IgD-negative memory B cell (primary cell): ENCODE measurements around the gene TMIE. TPM values are rescaled to one million over a fixed set of nuclear protein-coding genes. Genes with fewer than 3 reads are reported as not detected.
"Not testable (repeated sequence)": the region's sequence is repeated elsewhere in the genome, so short reads cannot be mapped to it uniquely, and the experiment has no call there.

Source experiments
- H3K27ac Mint-ChIP-seq, 3 donors: one replicate each; pipeline ENCODE4 v1.8.0; 2020 to 2022; ENCODE audit warnings: mild to moderate bottlenecking in 3 of 3, mixed read lengths in 3 of 3, moderate library complexity in 1 of 3
- H3K27me3 Mint-ChIP-seq: one replicate; pipeline ENCODE4 v1.8.0; 2021; ENCODE audit warnings: mixed read lengths
- H3K36me3 Mint-ChIP-seq: one replicate; pipeline ENCODE4 v1.8.0; 2020; ENCODE audit warnings: mild to moderate bottlenecking, mixed read lengths
- H3K4me1 Mint-ChIP-seq, 3 donors: one replicate each; pipeline ENCODE4 v1.8.0; 2020 to 2022; ENCODE audit warnings: mixed read lengths in 3 of 3, mild to moderate bottlenecking in 1 of 3
- H3K4me3 Mint-ChIP-seq, 4 donors: one replicate each; pipeline ENCODE4 v1.8.0; 2020 to 2022; ENCODE audit warnings: mild to moderate bottlenecking in 4 of 4, mixed read lengths in 4 of 4, moderate library complexity in 3 of 4
- H3K9me3 Mint-ChIP-seq, 3 donors: one replicate each; pipeline ENCODE4 v1.8.0; 2020 to 2021; ENCODE audit warnings: mixed read lengths in 3 of 3, mild to moderate bottlenecking in 1 of 3
- polyA plus RNA-seq: library from polyadenylated mRNA; unstranded; fragments of 300-500 nt; fragmentation: Illumina TruSeq; gene quantifications from one replicate; pipeline ENCODE4 v1.2.3, GENCODE V29; 2021

TMIE gene
- polyA plus RNA-seq, 1 donor from 2014 or later = not detected

DNA sequence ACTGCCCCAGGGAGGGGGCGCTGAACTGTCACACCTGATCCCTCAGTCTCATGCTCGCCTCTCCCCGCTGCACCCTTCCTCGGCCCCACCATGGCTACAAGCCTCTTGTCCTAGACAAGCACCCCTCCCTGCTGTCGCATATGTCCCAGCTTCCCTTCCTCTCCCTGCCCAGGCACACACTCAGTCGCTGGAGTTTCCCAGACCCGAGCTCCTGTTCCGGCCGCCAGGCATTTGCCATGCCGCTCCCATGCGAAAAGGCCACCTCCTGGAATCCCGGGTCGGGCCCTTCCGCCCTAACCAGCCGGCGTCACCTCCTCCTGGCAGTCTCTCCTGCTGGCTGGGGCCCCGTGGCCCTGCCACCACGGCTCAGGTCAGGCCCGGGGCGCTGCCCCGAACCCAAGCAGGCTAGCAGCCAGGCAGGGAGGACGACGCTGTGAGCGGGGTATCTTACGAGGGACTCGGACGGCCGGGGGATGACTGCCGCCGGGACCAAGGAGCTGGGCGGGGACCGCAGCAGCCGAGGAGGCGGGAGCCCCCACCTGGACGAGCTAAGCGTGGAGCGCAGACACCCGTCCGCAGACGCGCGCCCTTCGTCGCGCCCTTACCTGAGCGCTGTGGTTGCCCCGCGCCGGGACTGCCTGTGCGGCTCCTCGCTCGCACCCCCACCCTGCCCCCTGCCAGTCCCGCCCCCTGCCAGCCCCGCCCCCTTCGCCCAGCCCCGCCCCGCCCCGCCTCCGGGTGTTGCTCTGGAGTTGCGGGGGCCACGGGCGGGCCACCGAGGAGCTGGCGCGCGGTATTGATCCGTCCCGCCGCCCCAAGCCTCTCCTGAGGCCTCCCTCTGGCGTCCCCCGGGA lies 7.9 kb upstream of the TMIE start, which contains the start of gene ALS2CL:
ALS2CL (minus strand) TSS at position 642 of the 854 bp plus-strand sequence. CDS start 4,239 bp downstream, outside the sequence.
- Mint-ChIP-seq H3K4me3 (peak within 1 kb of the TSS; percentile 83 to 92 (median 89)), H3K4me1 (peaks cover 5 to 22% (median 14%) of the 10 kb centered on the region in 3 donors), H3K27ac (peak within 1 kb of the TSS in 2 of 3 donors; percentile 23 to 39), H3K27me3 (peaks cover 5% of the 10 kb centered on the region), H3K36me3 (no peaks in the 10 kb centered on the region), H3K9me3 (peaks cover 0 to 2% (median 0%) of the 10 kb centered on the region in 3 donors)

DNA sequence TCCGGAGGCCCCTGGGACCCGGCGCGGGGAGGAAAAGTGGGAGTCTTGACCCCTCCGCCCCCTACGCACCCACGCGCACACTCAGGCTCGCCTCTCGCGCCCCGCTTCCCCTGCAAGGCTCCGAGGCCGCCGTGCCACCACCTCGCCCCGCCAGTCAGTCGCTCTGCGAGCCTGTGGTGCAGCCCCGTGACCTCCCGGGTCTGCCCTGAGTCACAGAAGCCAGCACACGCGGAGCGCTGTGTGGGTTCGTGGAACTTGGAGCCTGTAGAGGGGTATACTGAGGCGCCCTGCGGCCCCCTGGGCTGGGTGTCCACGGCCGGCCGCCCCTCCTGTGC lies 7.3 kb upstream of the TMIE start:
- Mint-ChIP-seq H3K4me3 (peak overlapping the region in 3 of 4 donors; percentile 66 to 76 (median 70)), H3K4me1 (peaks cover 5 to 22% (median 14%) of the 10 kb centered on the region in 3 donors), H3K36me3 (no peaks in the 10 kb centered on the region), H3K9me3 (peaks cover 0 to 2% (median 0%) of the 10 kb centered on the region in 3 donors), H3K27ac (no peak overlapping the region), H3K27me3 (peaks cover 5% of the 10 kb centered on the region)

- peaks cover 5 to 22% (median 14%) of the 10 kb centered on the region in 3 donors for H3K4me1 Mint-ChIP-seq
- H3K27ac Mint-ChIP-seq = peak overlapping the region in 1 of 3 donors; percentile 39
- peaks cover 5% of the 10 kb centered on the region for H3K27me3 Mint-ChIP-seq
- H3K36me3 Mint-ChIP-seq = no peaks in the 10 kb centered on the region
- H3K4me3 Mint-ChIP-seq = peak overlapping the region in 2 of 4 donors; percentile 16 to 57
- H3K9me3 Mint-ChIP-seq = peaks cover 0 to 2% (median 0%) of the 10 kb centered on the region in 3 donors
These were observed 6.7 kb upstream of the TMIE start for GRCh38 chr3:46694520-46694919.

GRCh38 chr3:46695177-46695961 lies 5.8 kb upstream of the TMIE start:
- Mint-ChIP-seq H3K9me3 (no peaks in the 10 kb centered on the region), H3K4me1 (peaks cover 5 to 22% (median 14%) of the 10 kb centered on the region in 3 donors), H3K27me3 (peaks cover 5% of the 10 kb centered on the region), H3K36me3 (no peaks in the 10 kb centered on the region), H3K4me3 (peak overlapping the region in 2 of 4 donors; percentile 36 to 83), H3K27ac (peak overlapping the region in 2 of 3 donors; percentile 14 to 78)

DNA sequence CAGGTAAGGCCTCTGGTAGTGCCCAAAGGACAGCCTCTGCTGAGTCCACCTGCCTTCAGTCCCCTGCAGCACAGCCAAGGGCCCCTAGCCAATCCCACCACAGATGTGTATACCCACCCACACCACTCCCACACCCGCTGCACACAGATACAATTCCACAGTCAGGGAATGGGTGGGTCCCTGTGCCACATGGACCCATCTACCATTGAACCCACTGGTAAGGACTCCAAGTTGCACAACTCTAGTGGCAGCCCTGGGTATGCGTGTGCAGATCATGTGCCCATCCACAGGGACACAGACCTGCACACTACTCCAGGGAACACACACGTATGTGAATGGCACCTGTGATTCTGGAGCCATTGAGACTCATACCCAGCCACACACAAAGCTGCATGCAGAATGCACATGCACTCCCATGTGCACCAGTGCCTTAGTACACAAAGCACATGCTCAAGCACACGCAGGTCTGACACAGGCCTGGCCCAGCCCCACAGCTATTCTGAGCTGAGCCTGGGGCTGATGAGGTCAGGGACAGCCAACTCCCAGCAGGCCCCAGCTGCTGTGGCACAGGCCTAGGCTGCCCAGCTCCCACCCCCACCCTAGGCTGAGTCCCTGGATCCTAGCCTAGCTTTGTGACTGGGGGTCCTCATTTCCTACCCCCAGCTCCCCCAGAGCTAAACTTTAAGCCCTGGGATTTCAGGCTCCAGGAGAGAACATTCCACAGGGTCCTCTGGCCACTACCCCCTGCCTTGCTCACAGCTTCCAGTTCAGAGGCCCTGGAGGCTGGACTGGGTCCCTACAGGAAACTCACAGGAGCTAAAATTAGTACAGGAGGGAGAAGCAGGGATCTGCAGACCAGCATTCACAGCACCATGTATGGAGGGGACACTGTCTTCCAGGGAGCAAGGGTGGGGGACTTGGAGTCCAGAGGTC lies 5.0 kb upstream of the TMIE start:
- peaks cover 7% of the 10 kb centered on the region for H3K27me3 Mint-ChIP-seq

GRCh38 chr3:46699676-46700523 lies 1.3 kb upstream of the TMIE start:
- no peaks in the 10 kb centered on the region for H3K9me3 Mint-ChIP-seq
- peaks cover 13% of the 10 kb centered on the region for H3K27me3 Mint-ChIP-seq
- no peaks in the 10 kb centered on the region for H3K36me3 Mint-ChIP-seq
- no peak overlapping the region for H3K27ac Mint-ChIP-seq
- peaks cover 5 to 14% (median 10%) of the 10 kb centered on the region in 3 donors for H3K4me1 Mint-ChIP-seq
- H3K4me3 Mint-ChIP-seq = no peak overlapping the region

More for the DNA sequence above, 5.0 kb upstream of the TMIE start:
- Mint-ChIP-seq H3K36me3 (no peaks in the 10 kb centered on the region), H3K27ac (peak overlapping the region in 2 of 3 donors; percentile 78 to 82), H3K4me1 (peaks cover 5 to 22% (median 14%) of the 10 kb centered on the region in 3 donors), H3K4me3 (peak overlapping the region in 1 of 4 donors; percentile 36), H3K9me3 (no peaks in the 10 kb centered on the region)

- Mint-ChIP-seq H3K27me3 (peaks cover 13% of the 10 kb centered on the region), H3K36me3 (no peaks in the 10 kb centered on the region), H3K9me3 (no peaks in the 10 kb centered on the region), H3K4me1 (peaks cover 1 to 5% (median 4%) of the 10 kb centered on the region in 3 donors), H3K4me3 (no peak overlapping the region), H3K27ac (no peak overlapping the region)
These were observed 420 bp upstream of the TMIE start for GRCh38 chr3:46700772-46701171.

DNA sequence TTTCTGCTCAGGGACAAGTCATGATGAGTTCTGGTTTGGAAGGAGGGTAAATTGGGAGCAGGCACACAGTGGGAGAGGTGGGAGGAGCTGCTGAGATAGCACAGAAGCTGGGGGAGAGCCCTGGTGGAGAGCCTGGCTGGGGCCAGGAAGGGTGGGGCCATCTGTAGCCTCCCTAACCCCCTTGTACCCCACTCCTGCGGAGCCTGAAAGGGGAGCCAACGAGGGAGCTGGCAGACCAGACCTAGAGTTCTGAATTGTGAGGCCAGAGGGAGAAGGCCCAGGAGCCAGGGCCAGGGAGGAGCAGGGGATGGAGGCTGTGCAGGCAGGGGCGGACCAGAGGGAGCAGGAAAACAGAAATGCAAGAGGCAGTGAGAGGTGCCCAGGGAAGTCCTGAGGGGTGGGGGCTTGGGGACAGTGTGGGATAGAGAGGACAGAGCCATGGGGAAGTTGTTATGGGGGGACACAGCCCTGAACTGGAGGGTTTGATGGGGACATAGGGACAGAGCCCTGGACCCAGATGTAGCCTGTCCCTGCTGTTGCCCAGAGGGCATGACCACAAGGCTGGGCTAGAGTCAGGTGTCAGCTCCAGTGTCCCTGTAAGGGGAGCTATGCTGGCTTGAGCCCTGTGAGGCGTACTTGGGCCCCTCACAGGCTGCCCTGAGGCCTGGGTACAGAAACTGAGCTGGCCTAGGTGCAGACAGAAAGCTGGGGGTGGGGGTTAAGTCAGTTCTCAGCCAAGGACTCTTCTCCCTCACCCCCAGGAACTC lies 1.2 kb downstream of the TMIE start:
- Mint-ChIP-seq H3K27ac (peak overlapping the region in 1 of 3 donors; percentile 69), H3K4me1 (peaks cover 0 to 1% (median 0%) of the 10 kb centered on the region in 3 donors), H3K36me3 (no peaks in the 10 kb centered on the region), H3K9me3 (no peaks in the 10 kb centered on the region), H3K4me3 (peak overlapping the region in 2 of 4 donors; percentile 17 to 67), H3K27me3 (peaks cover 14% of the 10 kb centered on the region)

DNA sequence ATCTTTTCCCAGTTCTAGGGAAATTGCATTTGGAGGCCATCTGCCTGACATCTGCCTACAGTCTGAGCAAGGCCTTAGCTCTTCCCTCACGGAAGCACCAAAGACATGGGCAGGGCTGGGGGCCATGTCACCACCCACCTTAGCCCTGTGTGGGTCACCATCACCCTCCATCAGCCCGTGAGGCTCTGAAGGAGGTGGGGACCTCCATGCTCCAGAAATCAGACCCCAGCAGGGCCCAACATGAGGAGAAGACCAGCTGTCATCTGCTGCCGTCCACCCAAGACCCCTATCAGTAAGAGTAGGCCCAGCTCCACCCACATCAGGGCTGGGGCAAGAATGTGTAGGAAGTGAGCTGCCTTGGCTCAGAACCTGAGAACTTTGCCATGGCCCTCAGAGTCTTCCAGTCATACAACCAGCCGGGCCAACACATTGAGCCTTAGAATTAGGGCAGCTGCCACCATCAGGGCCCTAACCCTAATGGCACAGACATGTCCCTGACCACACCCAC lies 1.9 kb downstream of the TMIE start:
- no peaks in the 10 kb centered on the region for H3K4me1 Mint-ChIP-seq
- H3K9me3 Mint-ChIP-seq = no peaks in the 10 kb centered on the region
- H3K27me3 Mint-ChIP-seq = peaks cover 14% of the 10 kb centered on the region
- no peaks in the 10 kb centered on the region for H3K36me3 Mint-ChIP-seq
- H3K27ac Mint-ChIP-seq = no peak overlapping the region
- no peak overlapping the region for H3K4me3 Mint-ChIP-seq

DNA sequence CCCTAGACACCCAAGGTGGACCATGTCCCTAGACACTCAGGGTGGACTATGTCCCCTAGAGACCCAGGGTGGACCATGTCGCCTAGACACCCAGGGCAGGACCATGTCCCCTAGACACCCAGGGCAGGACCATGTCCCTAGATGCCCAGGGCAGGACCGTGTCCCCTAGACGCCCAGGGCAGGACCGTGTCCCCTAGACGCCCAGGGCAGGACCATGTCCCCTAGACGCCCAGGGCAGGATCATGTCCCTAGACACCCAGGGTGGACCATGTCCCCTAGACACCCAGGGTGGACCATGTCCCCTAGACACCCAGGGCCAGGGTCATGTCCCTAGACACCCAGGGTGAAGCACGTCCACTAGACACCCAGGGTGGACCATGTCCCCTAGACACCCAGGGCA lies 3.2 kb downstream of the TMIE start:
- H3K27me3 Mint-ChIP-seq = peaks cover 14% of the 10 kb centered on the region
- H3K36me3 Mint-ChIP-seq, H3K4me1 Mint-ChIP-seq, H3K9me3 Mint-ChIP-seq, H3K4me3 Mint-ChIP-seq, H3K27ac Mint-ChIP-seq: not testable (repeated sequence)

DNA sequence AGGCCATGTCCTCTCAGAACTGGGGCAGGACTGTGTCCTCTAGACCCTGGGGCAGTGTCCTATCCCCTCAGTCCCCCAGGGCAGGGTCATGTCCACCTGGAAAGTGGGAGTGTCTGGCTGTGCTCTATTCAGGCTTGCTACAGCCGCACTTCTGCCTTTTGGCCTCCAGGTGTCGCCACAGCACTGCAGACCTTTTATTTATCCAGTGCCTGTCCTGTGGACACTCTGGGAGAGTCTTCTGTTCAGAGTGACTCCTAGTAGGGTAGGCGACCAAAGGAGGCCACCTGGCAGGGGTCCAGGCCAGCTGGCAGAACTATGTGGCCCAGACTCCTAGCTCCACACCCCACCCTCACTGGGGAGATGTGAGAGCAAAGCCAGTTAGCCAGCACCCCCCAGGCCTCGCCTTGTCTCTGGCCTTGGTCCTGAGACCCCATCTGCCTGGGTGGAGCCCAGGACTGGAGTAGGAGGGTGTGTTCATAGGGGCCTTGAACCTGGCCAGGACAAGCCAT lies 3.9 kb downstream of the TMIE start:
- H3K9me3 Mint-ChIP-seq = no peaks in the 10 kb centered on the region

DNA sequence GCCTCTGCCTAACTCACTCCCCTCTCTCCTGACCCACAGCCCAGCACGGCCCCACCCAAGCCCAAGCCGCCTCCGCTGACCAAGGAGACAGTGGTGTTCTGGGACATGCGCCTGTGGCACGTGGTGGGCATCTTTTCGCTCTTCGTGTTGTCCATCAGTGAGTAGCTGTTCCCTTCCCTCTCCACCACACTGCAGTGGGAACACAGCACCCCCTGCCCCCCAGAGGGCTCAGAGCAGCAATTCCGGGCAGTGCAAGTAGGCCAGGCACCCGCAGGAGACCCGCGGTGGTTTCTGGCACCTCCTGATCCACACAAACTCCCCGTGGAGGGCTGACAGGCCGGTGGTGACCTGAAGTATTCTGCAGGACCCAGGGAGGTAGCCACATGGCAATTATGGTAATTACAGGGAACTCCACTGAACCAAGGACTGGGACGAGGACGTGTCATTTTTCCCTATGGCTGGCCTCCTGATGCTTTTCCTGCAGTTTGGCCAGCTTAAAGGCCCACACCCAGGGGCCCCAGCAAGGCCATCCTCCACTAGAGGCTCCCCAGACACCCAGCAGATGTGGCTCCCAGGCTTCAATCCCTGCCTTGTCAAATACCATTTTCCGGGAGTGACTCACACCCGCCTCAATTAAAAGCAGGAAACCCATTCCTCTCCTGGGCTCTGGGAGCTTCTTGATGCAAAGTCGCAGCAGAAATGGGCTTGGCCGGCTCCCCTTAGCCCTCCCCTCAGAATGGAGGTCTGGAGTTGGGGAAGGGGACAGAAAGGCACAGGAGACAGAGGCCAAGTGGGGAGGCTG lies 4.8 kb downstream of the TMIE start:
- H3K9me3 Mint-ChIP-seq = no peaks in the 10 kb centered on the region
- H3K27me3 Mint-ChIP-seq = peaks cover 10% of the 10 kb centered on the region
- no peaks in the 10 kb centered on the region for H3K36me3 Mint-ChIP-seq
- no peaks in the 10 kb centered on the region for H3K4me1 Mint-ChIP-seq
- H3K27ac Mint-ChIP-seq = peak overlapping the region in 1 of 3 donors; percentile 23
- no peak overlapping the region for H3K4me3 Mint-ChIP-seq

More for the DNA sequence above, 3.9 kb downstream of the TMIE start:
- Mint-ChIP-seq H3K27me3 (peaks cover 14% of the 10 kb centered on the region), H3K4me1 (no peaks in the 10 kb centered on the region), H3K36me3 (no peaks in the 10 kb centered on the region), H3K27ac (no peak overlapping the region), H3K4me3 (no peak overlapping the region)
